HG02938 (cell line): Measurements from ENCODE around the gene OMP.

Experiments used
- ATAC-seq: cut with Tn5 transposase; IDR thresholded peaks from one replicate; pipeline ENCODE4 v1.9.1; 2021; ENCODE audit warnings: mild to moderate bottlenecking, moderate library complexity; ENCODE audit not compliant: unreplicated experiment

Gene OMP

DNA sequence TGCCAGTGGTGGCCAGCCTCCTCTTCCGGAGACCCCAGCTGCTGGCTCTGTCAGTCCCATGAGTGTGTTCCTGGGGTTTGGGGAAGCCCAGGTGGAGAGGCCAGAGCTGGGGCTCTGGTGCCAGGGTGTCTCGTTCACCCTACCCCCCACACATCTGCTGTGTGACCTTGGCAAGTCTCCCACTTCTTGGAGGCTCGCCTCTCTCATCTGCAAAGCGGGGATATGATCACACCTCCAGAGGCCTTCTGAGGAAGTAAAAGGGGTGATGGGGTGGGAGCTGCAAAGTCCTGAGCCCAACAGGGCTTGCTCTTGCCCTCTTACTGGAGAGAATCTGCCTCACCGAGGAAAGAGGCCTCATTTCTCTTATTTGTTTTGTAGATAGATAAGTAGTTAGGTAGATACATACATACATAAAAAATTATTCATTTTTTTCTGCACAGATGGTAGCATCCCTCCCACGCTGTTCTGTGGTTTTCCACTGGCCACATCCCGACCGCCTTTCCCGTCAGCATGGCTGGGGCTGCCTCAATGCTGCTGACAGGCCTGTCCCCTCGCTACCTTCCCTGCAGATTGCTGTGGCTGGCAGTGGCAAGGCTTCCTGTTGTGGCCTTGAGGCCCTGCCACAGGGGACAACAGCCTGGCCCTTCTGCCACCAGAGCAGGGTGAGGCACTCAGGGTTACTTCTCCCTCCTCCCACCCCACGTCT, 49.3 kb downstream of the OMP start:
- no peak for ATAC-seq

DNA sequence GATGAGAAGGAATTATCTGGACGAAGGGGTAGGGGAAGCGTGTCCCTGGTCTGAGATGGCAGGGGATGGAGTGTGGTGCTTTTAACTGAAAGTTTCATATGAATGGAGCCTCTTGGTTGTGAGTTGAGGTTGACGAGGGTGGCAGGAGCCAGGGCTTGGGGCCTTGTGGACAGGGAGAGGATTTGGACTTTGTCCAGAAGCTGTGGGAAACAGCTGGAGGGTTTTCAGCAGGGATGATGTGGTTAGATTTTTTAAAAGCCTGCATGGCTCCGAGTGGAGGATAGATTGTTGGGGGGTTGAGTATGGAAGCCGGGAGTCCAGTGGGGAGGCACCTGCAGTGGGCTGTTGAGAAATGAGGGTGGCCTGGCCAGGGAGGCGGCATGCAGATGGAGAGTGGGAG, 50.2 kb downstream of the OMP start:
- ATAC-seq = no peak
